Fibroblast of mammary gland (primary cell): Measurements from ENCODE around the gene THAP5.
A peak's percentile ranks its signal among the peaks of the same experiment; 100 is the strongest.

Experiments used
- DNase-seq: peaks from one replicate; pipeline ENCODE4 v3.0.0-alpha.2; 2010; ENCODE audit warnings: low read depth
- H3K4me3 ChIP-seq: 2 replicates; pipeline ENCODE4 v1.5.1; 2011; ENCODE audit warnings: low read depth, mild to moderate bottlenecking, low read length, moderate library complexity; ENCODE audit not compliant: control insufficient read depth
- CTCF ChIP-seq: conservative IDR thresholded peaks from 2 replicates; pipeline ENCODE4 v1.5.1; 2011; ENCODE audit warnings: low read depth, low read length, inconsistent platforms; ENCODE audit not compliant: control insufficient read depth, insufficient read depth

THAP5 gene

GRCh38 chr7:108598153-108598552 is 28.6 kb upstream of the THAP5 start:
- DNase-seq, result no peak
- no peak for TF ChIP-seq CTCF

GRCh38 chr7:108596560-108596959 is 27.1 kb upstream of the THAP5 start:
- no peak for DNase-seq
- no peak for TF ChIP-seq CTCF
- no peak overlapping the region for H3K4me3 ChIP-seq

More at GRCh38 chr7:108598153-108598552, 28.6 kb upstream of the THAP5 start:
- H3K4me3 ChIP-seq, result no peak overlapping the region

GRCh38 chr7:108592646-108593201 is 23.2 kb upstream of the THAP5 start:
- DNase-seq, result no peak
- no peak overlapping the region for H3K4me3 ChIP-seq
- peak; percentile 19 for TF ChIP-seq CTCF

- TF ChIP-seq CTCF, result no peak
- DNase-seq, result no peak
- H3K4me3 ChIP-seq, result no peak overlapping the region
Measured at GRCh38 chr7:108590606-108591005, 21.1 kb upstream of the THAP5 start.

GRCh38 chr7:108589874-108590273 is 20.4 kb upstream of the THAP5 start:
- DNase-seq, result no peak
- TF ChIP-seq CTCF, result no peak
- H3K4me3 ChIP-seq, result no peak overlapping the region

GRCh38 chr7:108589199-108589598 is 19.7 kb upstream of the THAP5 start:
- no peak for DNase-seq
- TF ChIP-seq CTCF, result no peak
- H3K4me3 ChIP-seq, result no peak overlapping the region

GRCh38 chr7:108586274-108586710 is 16.8 kb upstream of the THAP5 start:
- H3K4me3 ChIP-seq, result no peak overlapping the region
- no peak for TF ChIP-seq CTCF
- DNase-seq, result no peak
